Prostate gland (tissue), 2 donors: ENCODE results near the gene MYO5C. TPM values are rescaled to one million over a fixed set of nuclear protein-coding genes. Genes with fewer than 3 reads are reported as not detected.
A peak's percentile ranks its signal among the peaks of the same experiment; 100 is the strongest.

ENCODE experiments used
- DNase-seq: peaks from one replicate; pipeline ENCODE4 v3.0.0-alpha.2; 2019; ENCODE audit warnings: low spot score
- H3K27ac ChIP-seq, 2 donors: fragments of 200-600 bp; sonication (generic); 2 replicates each; pipeline ENCODE4 v1.5.1; 2017 to 2019
- H3K27me3 ChIP-seq: fragments of 200-600 bp; sonication (generic); replicated peaks from 2 replicates; pipeline ENCODE4 v1.5.1; 2019; ENCODE audit not compliant: insufficient read depth
- H3K36me3 ChIP-seq, 2 donors: fragments of 200-600 bp; sonication (generic); 1 replicate in 1 of 2; 2 replicates in 1 of 2; pipeline versions ENCODE4 v1.5.1 to v1.8.1; 2017 to 2019
- H3K4me1 ChIP-seq: fragments of 200-600 bp; sonication (generic); replicated peaks from 2 replicates; pipeline ENCODE4 v1.5.1; 2019
- H3K4me3 ChIP-seq, 2 donors: fragments of 200-600 bp; sonication (generic); 2 replicates each; pipeline ENCODE4 v1.5.1; 2017 to 2019
- H3K9me3 ChIP-seq: fragments of 200-600 bp; sonication (generic); 2 replicates; pipeline ENCODE4 v1.5.1; 2017
- POLR2A ChIP-seq: fragments of 450-650 bp; IDR thresholded peaks from one replicate; pipeline ENCODE4 v1.6.1; 2016; ENCODE audit warnings: antibody characterized with exemption, mild to moderate bottlenecking
- POLR2AphosphoS5 ChIP-seq: sonication (generic); formaldehyde crosslinking; IDR thresholded peaks from one replicate; pipeline ENCODE4 v1.6.1; 2017; ENCODE audit warnings: antibody characterized with exemption
- WGBS: methylation state at CpG from one replicate; pipeline ENCODE4 v1.1.5; 2018; 5-methylcytosine and 5-hydroxymethylcytosine counted together
- intact Hi-C: fragments of 100-400 bp; cut with DNase I; formaldehyde crosslinking; loops from one replicate; pipeline ENCODE4 v1.14.2; 2022
- total RNA-seq, 2 donors: library from RNA; depleted of rRNA; stranded (reverse); fragments of >200 nt; gene quantifications; one replicate each; pipeline ENCODE4 v1.1.0, GENCODE V29; 2016
- TF ChIP-seq, protein P1 (sequence below), 4 experiments: fragments of 200-600 bp in 2 of 4; fragments of 450-650 bp in 2 of 4; sonication (generic) in 2 of 4; IDR thresholded peaks; 1 replicate in 3 of 4; 2 replicates in 1 of 4; pipeline ENCODE4 v1.5.1; 2016 to 2019; ENCODE audit warnings: antibody characterized with exemption in 4 of 4, mild to moderate bottlenecking in 2 of 4, moderate library complexity in 2 of 4

MYO5C gene
- total RNA-seq, result 10 to 100 TPM; 53.5 to 59.9 TPM

GRCh38 chr15:52295421-52296001 lies at the start of gene MYO5C:
Gene MYO5C, minus strand, starts transcription at chr15:52295804. Its CDS starts 168 bp downstream, at chr15:52295636.
- TF ChIP-seq POLR2AphosphoS5, result peak; percentile 86
- TF ChIP-seq POLR2A, result peak; percentile 92
- TF ChIP-seq, protein P1, sequence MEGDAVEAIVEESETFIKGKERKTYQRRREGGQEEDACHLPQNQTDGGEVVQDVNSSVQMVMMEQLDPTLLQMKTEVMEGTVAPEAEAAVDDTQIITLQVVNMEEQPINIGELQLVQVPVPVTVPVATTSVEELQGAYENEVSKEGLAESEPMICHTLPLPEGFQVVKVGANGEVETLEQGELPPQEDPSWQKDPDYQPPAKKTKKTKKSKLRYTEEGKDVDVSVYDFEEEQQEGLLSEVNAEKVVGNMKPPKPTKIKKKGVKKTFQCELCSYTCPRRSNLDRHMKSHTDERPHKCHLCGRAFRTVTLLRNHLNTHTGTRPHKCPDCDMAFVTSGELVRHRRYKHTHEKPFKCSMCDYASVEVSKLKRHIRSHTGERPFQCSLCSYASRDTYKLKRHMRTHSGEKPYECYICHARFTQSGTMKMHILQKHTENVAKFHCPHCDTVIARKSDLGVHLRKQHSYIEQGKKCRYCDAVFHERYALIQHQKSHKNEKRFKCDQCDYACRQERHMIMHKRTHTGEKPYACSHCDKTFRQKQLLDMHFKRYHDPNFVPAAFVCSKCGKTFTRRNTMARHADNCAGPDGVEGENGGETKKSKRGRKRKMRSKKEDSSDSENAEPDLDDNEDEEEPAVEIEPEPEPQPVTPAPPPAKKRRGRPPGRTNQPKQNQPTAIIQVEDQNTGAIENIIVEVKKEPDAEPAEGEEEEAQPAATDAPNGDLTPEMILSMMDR (IDR thresholded peaks at IDR 0.05), result peak in 1 of 4 experiments; percentile 14
- H3K27me3 ChIP-seq, result no peaks in the 10 kb centered on the region
- peak within 1 kb of the TSS; percentile 86 to 87 for H3K27ac ChIP-seq
- intact Hi-C loops, result no loop called here
- H3K36me3 ChIP-seq, result no peaks in the 10 kb centered on the region
- DNase-seq, result peak; percentile 93
- no peaks in the 10 kb centered on the region for H3K4me1 ChIP-seq
- peak within 1 kb of the TSS; percentile 74 to 77 for H3K4me3 ChIP-seq
- no peaks in the 10 kb centered on the region for H3K9me3 ChIP-seq
- WGBS, result 1% methylated on average over 49 of the region's 65 CpGs

- no peaks in the 10 kb centered on the region for H3K36me3 ChIP-seq
- H3K27me3 ChIP-seq, result no peaks in the 10 kb centered on the region
- H3K4me3 ChIP-seq, result no peak overlapping the region
- no peak overlapping the region for H3K27ac ChIP-seq
- H3K4me1 ChIP-seq, result no peaks in the 10 kb centered on the region
- no peaks in the 10 kb centered on the region for H3K9me3 ChIP-seq
- intact Hi-C loops, result no loop called here
- no peak for DNase-seq
- WGBS, result 96% methylated on average over 1 of the region's 1 CpG
- TF ChIP-seq, protein P1 (IDR thresholded peaks at IDR 0.05), result no peak
- TF ChIP-seq POLR2AphosphoS5 (no peak), POLR2A (no peak)
These were observed 49.0 kb upstream of the MYO5C start for GRCh38 chr15:52344592-52344991.

DNA sequence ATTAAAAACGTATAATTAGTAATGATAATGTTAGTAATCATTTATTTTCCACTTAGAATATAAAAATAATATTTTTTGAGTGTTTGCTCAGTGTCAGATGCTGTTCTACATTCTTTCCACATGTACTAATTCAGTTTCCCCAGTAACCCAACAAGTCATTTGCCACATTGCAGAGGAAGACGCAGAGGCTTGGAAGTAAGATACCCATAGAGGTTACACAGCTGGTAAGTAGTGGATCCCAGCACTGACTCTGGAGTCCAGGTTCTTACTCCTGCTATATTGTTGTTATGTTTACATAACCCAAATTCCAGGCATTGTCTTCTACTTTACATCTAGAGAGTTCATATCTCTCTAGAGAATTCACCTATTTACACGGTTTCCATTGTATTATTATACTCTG lies 48.2 kb upstream of the MYO5C start:
- no peak overlapping the region for H3K4me3 ChIP-seq
- no peaks in the 10 kb centered on the region for H3K27me3 ChIP-seq
- H3K36me3 ChIP-seq, result no peaks in the 10 kb centered on the region
- DNase-seq, result no peak
- WGBS, result 84% methylated on average over 3 of the region's 3 CpGs
- no peak overlapping the region for H3K27ac ChIP-seq
- no peaks in the 10 kb centered on the region for H3K4me1 ChIP-seq
- TF ChIP-seq POLR2AphosphoS5, result no peak
- no peak for TF ChIP-seq POLR2A
- no peaks in the 10 kb centered on the region for H3K9me3 ChIP-seq
- intact Hi-C loops, result no loop called here

GRCh38 chr15:52340093-52340492 lies 44.5 kb upstream of the MYO5C start:
- 95% methylated on average over 16 of the region's 16 CpGs for WGBS
- TF ChIP-seq, protein P1 (IDR thresholded peaks at IDR 0.05), result no peak
- TF ChIP-seq POLR2A, result no peak
- TF ChIP-seq POLR2AphosphoS5, result no peak
- H3K36me3 ChIP-seq, result no peaks in the 10 kb centered on the region
- H3K27me3 ChIP-seq, result no peaks in the 10 kb centered on the region
- intact Hi-C loops, result no loop called here
- H3K4me3 ChIP-seq, result no peak overlapping the region
- H3K27ac ChIP-seq, result no peak overlapping the region
- DNase-seq, result no peak
- H3K9me3 ChIP-seq, result no peaks in the 10 kb centered on the region
- H3K4me1 ChIP-seq, result no peaks in the 10 kb centered on the region

DNA sequence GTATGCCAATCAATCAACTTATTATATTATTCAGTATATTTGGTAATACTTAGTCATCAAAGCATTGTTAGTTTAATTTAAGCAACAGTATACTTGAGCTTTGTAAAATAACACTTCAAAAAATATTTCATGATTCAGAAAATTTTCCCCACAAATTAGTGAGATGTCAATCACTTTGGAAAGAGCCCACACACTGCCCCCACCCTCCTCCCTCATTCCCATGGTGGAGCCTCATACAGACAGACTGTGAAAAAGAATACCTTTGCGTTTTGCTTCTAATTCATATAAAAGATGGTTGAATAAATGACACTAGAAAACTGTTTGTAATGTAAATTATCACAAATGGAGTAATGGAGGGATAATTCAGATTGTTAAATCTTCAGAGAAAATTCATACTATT lies 43.3 kb upstream of the MYO5C start:
- no peaks in the 10 kb centered on the region for H3K36me3 ChIP-seq
- intact Hi-C loops, result no loop called here
- no peak overlapping the region for H3K4me3 ChIP-seq
- TF ChIP-seq, protein P1 (IDR thresholded peaks at IDR 0.05), result no peak
- TF ChIP-seq POLR2A (no peak), POLR2AphosphoS5 (no peak)
- WGBS, result 93% methylated on average over 1 of the region's 1 CpG
- DNase-seq, result no peak
- no peak overlapping the region for H3K27ac ChIP-seq
- H3K4me1 ChIP-seq, result no peaks in the 10 kb centered on the region
- H3K9me3 ChIP-seq, result no peaks in the 10 kb centered on the region
- H3K27me3 ChIP-seq, result no peaks in the 10 kb centered on the region
